HCT116 (cell line): Measurements from ENCODE around the gene CRAT. TPM values are rescaled to one million over a fixed set of nuclear protein-coding genes. Genes with fewer than 3 reads are reported as not detected.

Experiments
- ATAC-seq: fragments of 200-7000 bp; cut with Tn5 transposase; 2 replicates; pipeline ENCODE4 v1.9.1; 2020; ENCODE audit warnings: mild to moderate bottlenecking, moderate library complexity
- Bru-seq: library from RNA; stranded (reverse); fragments of 400-500 nt; gene quantifications from one replicate; lab custom pipeline; 2021; lab: Mats Ljungman, UMichigan
- BruChase-seq, 2 experiments: library from RNA; stranded (reverse); fragments of 400-500 nt; gene quantifications; one replicate each; lab custom pipeline; 2021; lab: Mats Ljungman, UMichigan
- BruUV-seq: library from RNA; stranded (reverse); fragments of 400-500 nt; replicated peaks from 2 replicates; lab custom pipeline; 2021; lab: Mats Ljungman, UMichigan
- CTCF ChIA-PET: fragments of 300-600 bp; sonication (Branson Sonifier 250); formaldehyde crosslinking; loops from one replicate; lab custom pipeline; 2021; ENCODE audit warnings: antibody characterized with exemption; lab: Charles Lee
- POLR2A ChIA-PET: fragments of 300-600, 350-600 bp; sonication (Branson Sonifier 250); formaldehyde crosslinking; loops from one replicate; lab custom pipeline; 2021; ENCODE audit warnings: antibody characterized with exemption; lab: Charles Lee
- RAD21 ChIA-PET, 2 experiments: fragments of 300-600 bp; sonication (Branson Sonifier 250); formaldehyde crosslinking; loops; one replicate each; lab custom pipeline; 2023; ENCODE audit warnings: low total read pairs in 2 of 2; ENCODE audit not compliant: uncharacterized antibody in 2 of 2, unreplicated experiment in 2 of 2, low non-redundant PET in 1 of 2; lab: Charles Lee
- DNase-seq: peaks from one replicate; pipeline ENCODE4 v3.0.0-alpha.2; 2010; ENCODE audit warnings: low read depth, low spot score
- H2AFZ ChIP-seq: fragments of 200-600 bp; shearing (Covaris generic), sonication (generic); 2 replicates; pipeline ENCODE4 v1.6.1; 2017; ENCODE audit warnings: low read depth, mixed run types, mixed read lengths, antibody characterized with exemption, low read length; ENCODE audit not compliant: poor library complexity, severe bottlenecking
- H3K27ac ChIP-seq: 2 replicates; pipeline ENCODE4 v1.5.1; 2012; ENCODE audit warnings: low read depth, low read length
- H3K27me3 ChIP-seq: fragments of 200-600 bp; sonication (generic); 2 replicates; pipeline ENCODE4 v1.6.1; 2016; ENCODE audit warnings: mixed run types, low read length, mixed read lengths; ENCODE audit not compliant: insufficient read depth
- H3K36me3 ChIP-seq, 2 experiments: fragments of 200-500 bp in 1 of 2; fragments of 200-600 bp in 1 of 2; sonication (Bioruptor generic) in 1 of 2; sonication (generic) in 1 of 2; 2 replicates each; pipeline versions ENCODE4 v1.5.1 to v1.6.1; 2014 to 2016; ENCODE audit warnings: low read length in 2 of 2, inconsistent platforms in 1 of 2, mixed read lengths in 1 of 2, mixed run types in 1 of 2; ENCODE audit not compliant: insufficient read depth in 2 of 2, control insufficient read depth in 1 of 2
- H3K4me1 ChIP-seq, 2 experiments: fragments of 200-600 bp in 1 of 2; sonication (generic) in 1 of 2; 2 replicates each; pipeline versions ENCODE4 v1.5.1 to v1.6.1; 2012 to 2017; ENCODE audit warnings: low read length in 2 of 2, inconsistent platforms in 1 of 2, mild to moderate bottlenecking in 1 of 2, mixed read lengths in 1 of 2, mixed run types in 1 of 2, moderate library complexity in 1 of 2; ENCODE audit not compliant: insufficient read depth in 2 of 2, control insufficient read depth in 1 of 2
- H3K4me2 ChIP-seq: fragments of 200-600 bp; sonication (generic); 2 replicates; pipeline ENCODE4 v1.6.1; 2017; ENCODE audit warnings: mixed run types, low read length, mixed read lengths
- H3K4me3 ChIP-seq, 2 experiments: fragments of 200-600 bp in 1 of 2; sonication (generic) in 1 of 2; replicated peaks in 1 of 2; 2 replicates each; pipeline ENCODE4 v1.5.1; 2011 to 2016; ENCODE audit warnings: low read length in 2 of 2, control low read depth in 1 of 2, low read depth in 1 of 2, mild to moderate bottlenecking in 1 of 2, mixed read lengths in 1 of 2, mixed run types in 1 of 2
- H3K79me2 ChIP-seq: fragments of 200-600 bp; sonication (generic); 2 replicates; pipeline ENCODE4 v1.6.1; 2017; ENCODE audit warnings: mild to moderate bottlenecking, mixed run types, low read length, moderate library complexity, mixed read lengths; ENCODE audit not compliant: insufficient read depth
- H3K9ac ChIP-seq: fragments of 200-600 bp; sonication (generic); 2 replicates; pipeline ENCODE4 v1.6.1; 2016; ENCODE audit warnings: low read length, mixed read lengths
- H3K9me2 ChIP-seq: fragments of 200-600 bp; sonication (generic), shearing (Covaris generic); 2 replicates; pipeline ENCODE4 v1.6.1; 2017; ENCODE audit warnings: mixed run types, mild to moderate bottlenecking, moderate library complexity; ENCODE audit not compliant: insufficient read depth
- H3K9me3 ChIP-seq, 2 experiments: fragments of 200-500 bp in 1 of 2; fragments of 200-600 bp in 1 of 2; sonication (Bioruptor generic) in 1 of 2; sonication (generic) in 1 of 2; 2 replicates each; pipeline ENCODE4 v1.6.1; 2014 to 2017; ENCODE audit warnings: low read length in 2 of 2, mixed read lengths in 2 of 2, inconsistent platforms in 1 of 2, low read depth in 1 of 2, mild to moderate bottlenecking in 1 of 2, mixed run types in 1 of 2, moderate library complexity in 1 of 2; ENCODE audit not compliant: control insufficient read depth in 1 of 2, insufficient read depth in 1 of 2
- H4K20me1 ChIP-seq: fragments of 200-600 bp; sonication (generic), shearing (Covaris generic); 2 replicates; pipeline ENCODE4 v1.6.1; 2017; ENCODE audit warnings: mixed run types, mild to moderate bottlenecking, moderate library complexity; ENCODE audit not compliant: insufficient read depth
- CBX3 ChIP-seq: IDR thresholded peaks from 2 replicates; pipeline ENCODE4 v1.6.1; 2012; ENCODE audit warnings: low read depth
- CEBPB ChIP-seq: IDR thresholded peaks from 2 replicates; pipeline ENCODE4 v1.6.1; 2012; ENCODE audit warnings: low read depth
- CTCF ChIP-seq, 3 experiments: fragments of 200-600 bp in 1 of 3; sonication (generic) in 1 of 3; IDR thresholded peaks in 2 of 3; conservative IDR thresholded peaks in 1 of 3; 2 replicates each; pipeline ENCODE4 v1.5.1; 2012 to 2017; ENCODE audit warnings: low read depth in 2 of 3, low read length in 2 of 3, antibody characterized with exemption in 1 of 3, borderline replicate concordance in 1 of 3, control low read depth in 1 of 3, mild to moderate bottlenecking in 1 of 3, mixed read lengths in 1 of 3, mixed run types in 1 of 3, moderate library complexity in 1 of 3; ENCODE audit not compliant: insufficient read depth in 1 of 3
- ELF1 ChIP-seq: IDR thresholded peaks from 2 replicates; pipeline ENCODE4 v1.6.1; 2012; ENCODE audit warnings: low read depth, borderline replicate concordance
- EZH2phosphoT487 ChIP-seq: fragments of 200-600 bp; IDR thresholded peaks from 2 replicates; pipeline ENCODE4 v1.6.1; 2018; ENCODE audit warnings: antibody characterized with exemption, borderline replicate concordance
- FOSL1 ChIP-seq: IDR thresholded peaks from 2 replicates; pipeline ENCODE4 v1.6.1; 2012; ENCODE audit warnings: low read depth
- JUND ChIP-seq: IDR thresholded peaks from 2 replicates; pipeline ENCODE4 v1.6.1; 2012
- POLR2A ChIP-seq: IDR thresholded peaks from 2 replicates; pipeline ENCODE4 v1.7.0; 2011; ENCODE audit warnings: borderline replicate concordance; ENCODE audit not compliant: insufficient read depth, insufficient read length; ENCODE audit errors: extremely low read depth
- POLR2AphosphoS5 ChIP-seq: IDR thresholded peaks from 2 replicates; pipeline ENCODE4 v1.6.1; 2011; ENCODE audit warnings: mild to moderate bottlenecking, low read depth, low read length, moderate library complexity
- RAD21 ChIP-seq: IDR thresholded peaks from 2 replicates; pipeline ENCODE4 v1.6.1; 2012; ENCODE audit warnings: low read depth, mild to moderate bottlenecking
- REST ChIP-seq: IDR thresholded peaks from 2 replicates; pipeline ENCODE4 v1.6.1; 2012; ENCODE audit warnings: low read depth
- TCF7L2 ChIP-seq: IDR thresholded peaks from 2 replicates; pipeline ENCODE4 v1.7.0; 2011; ENCODE audit warnings: borderline replicate concordance, inconsistent platforms; ENCODE audit not compliant: insufficient read depth, insufficient read length; ENCODE audit errors: extremely low read depth
- YY1 ChIP-seq: IDR thresholded peaks from 2 replicates; pipeline ENCODE4 v1.6.1; 2011; ENCODE audit warnings: low read length, low read depth, moderate library complexity, mild to moderate bottlenecking; ENCODE audit not compliant: insufficient replicate concordance; ENCODE audit errors: extremely low read depth
- ZFX ChIP-seq: fragments of 450-650 bp; IDR thresholded peaks from 2 replicates; pipeline ENCODE4 v1.6.1; 2017
- ZNF274 ChIP-seq: fragments of 200-500 bp; sonication (Bioruptor generic); IDR thresholded peaks from 2 replicates; pipeline ENCODE4 v1.6.1; 2014; ENCODE audit warnings: mild to moderate bottlenecking, low read depth, low read length, inconsistent platforms
- intact Hi-C: fragments of 100-400 bp; cut with micrococcal nuclease; formaldehyde crosslinking; loops from 2 replicates; pipeline ENCODE4 v1.10.0; 2022
- long read RNA-seq: library from polyadenylated mRNA; unstranded; transcript quantifications from one replicate; pipeline ENCODE4 v2.0.0, GENCODE V29; 2021; ENCODE audit not compliant: unreplicated experiment
- polyA plus RNA-seq: library from polyadenylated mRNA; unstranded; fragments of >200 nt; gene quantifications from 2 replicates; pipeline ENCODE4 v1.2.1, GENCODE V29; 2012; ENCODE audit warnings: missing spikeins
- total RNA-seq: library from RNA; stranded (reverse); gene quantifications from one replicate; pipeline ENCODE4 v1.2.1, GENCODE V29; 2021; ENCODE audit not compliant: unreplicated experiment
- TF ChIP-seq, protein P1 (sequence below): IDR thresholded peaks from 2 replicates; pipeline ENCODE4 v1.6.1; 2012

CRAT gene
- total RNA-seq = 29.0 TPM
- polyA plus RNA-seq = 29.3 and 32.2 TPM in 2 replicates
- percentile 47 among the genes with signal in this experiment for Bru-seq, nascent RNA
- percentile 61 among the genes with signal in this experiment for BruChase-seq, experiment 1, labeled RNA remaining after a 6-hour chase
- percentile 56 among the genes with signal in this experiment for BruChase-seq, experiment 2, labeled RNA remaining after a 2-hour chase
- long read RNA-seq, transcript CRAT-207 (15 exons, 2,253 nt) = minor isoform, 9 of 54 reads
- long read RNA-seq, transcript CRAT-201 (14 exons, 2,763 nt) = major isoform, 21 of 54 reads
- long read RNA-seq, partial matches to known transcripts = 11 of 54 reads
- long read RNA-seq, other reads (novel, unspliced or antisense) = 12 of 54 reads

DNA sequence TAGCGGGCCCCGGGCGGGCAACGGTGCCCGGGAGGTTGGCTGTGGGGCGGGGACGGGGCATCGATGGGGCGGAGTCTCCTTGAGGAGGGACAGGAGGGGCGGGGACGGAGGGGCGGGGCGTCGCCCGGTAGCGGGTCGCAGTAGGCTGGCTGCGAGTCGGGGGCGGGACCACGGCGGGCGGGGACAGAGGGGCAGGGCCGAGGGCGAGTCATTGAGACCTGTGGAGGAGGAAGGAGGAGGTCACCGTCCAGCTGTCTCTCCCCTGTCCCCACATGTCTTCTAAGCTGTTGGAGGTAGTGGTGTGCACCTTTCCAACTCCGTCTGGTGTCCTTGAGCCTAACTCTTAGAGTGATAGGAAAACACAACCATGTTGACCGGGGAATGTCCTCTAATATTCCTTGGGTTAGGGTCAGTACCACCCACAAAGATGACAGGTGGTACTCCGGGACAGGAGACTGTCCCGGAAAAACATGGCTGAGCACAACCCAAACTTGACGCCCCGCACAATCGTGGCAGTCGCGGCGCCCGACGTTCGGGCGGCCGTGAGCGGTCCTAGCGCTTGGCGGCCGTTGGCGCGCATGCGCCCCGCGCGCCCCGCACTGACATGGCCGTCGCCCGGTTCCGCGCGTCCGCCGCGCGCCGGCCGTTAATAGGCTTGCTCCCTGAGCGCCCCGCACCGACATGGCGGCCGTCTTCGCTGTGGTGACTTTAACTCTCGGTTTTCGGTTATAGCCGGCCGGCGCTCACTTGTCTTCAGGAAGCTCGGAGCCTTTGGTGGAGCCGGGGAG is at the start of gene CRAT, which contains the start of gene PTPA:
CRAT (minus strand) TSS at position 54 of the 788 bp plus-strand sequence. CDS start 284 bp downstream, outside the sequence.
PTPA (plus strand) TSS at position 676 of the 788 bp plus-strand sequence. CDS start 186 bp downstream, outside the sequence.
- Histone ChIP-seq H3K79me2 (peaks cover 43% of the 10 kb centered on the region), H3K9me2 (no peaks in the 10 kb centered on the region), H3K4me1 (peaks cover 23 to 48% of the 10 kb centered on the region in 2 experiments), H2AFZ (no peak within 1 kb of the TSS), H3K4me3 (peak within 1 kb of the TSS; percentile 73 to 90), H4K20me1 (no peaks in the 10 kb centered on the region), H3K4me2 (peak within 1 kb of the TSS; percentile 89), H3K27ac (peak within 1 kb of the TSS; percentile 97), H3K9ac (peak within 1 kb of the TSS; percentile 86), H3K9me3 (no peaks in the 10 kb centered on the region), H3K27me3 (no peaks in the 10 kb centered on the region), H3K36me3 (no peaks in the 10 kb centered on the region)
- BruUV-seq = no TSS peak
- ChIA-PET RAD21 (interaction anchor here in 1 of 2 experiments (0.7 kb wide), 1 partner anchor 61 kb away, joined by 5 read pairs; no protein-coding TSS in a partner anchor), CTCF (interaction anchor here (0.6 kb wide), 2 partner anchors 34 to 242 kb away, joined by 3 read pairs; no protein-coding TSS in a partner anchor), POLR2A (interaction anchor here (0.6 to 1.8 kb wide), 3 partner anchors 29 to 349 kb away, joined by 3 to 4 read pairs (median 3); no protein-coding TSS in a partner anchor)
- peak; percentile 86 for DNase-seq
- ATAC-seq = peak; percentile 85
- intact Hi-C loops = no loop called here
- TF ChIP-seq CBX3 (no peak), FOSL1 (no peak), EZH2phosphoT487 (no peak), YY1 (peak; percentile 98), RAD21 (no peak), POLR2A (peak; percentile 91), CTCF (IDR thresholded peaks at IDR 0.05 in 2 of 3, conservative IDR thresholded peaks at IDR 0.05 in 1 of 3; ENCODE audit: borderline replicate concordance in 1 of 3, insufficient read depth in 1 of 3, low read depth in 2 of 3, low read length in 2 of 3) (no peak), ZFX (no peak), POLR2AphosphoS5 (peak; percentile 99), JUND (no peak), REST (no peak), ELF1 (no peak), ZNF274 (no peak), TCF7L2 (no peak), CEBPB (no peak)
- TF ChIP-seq, protein P1, sequence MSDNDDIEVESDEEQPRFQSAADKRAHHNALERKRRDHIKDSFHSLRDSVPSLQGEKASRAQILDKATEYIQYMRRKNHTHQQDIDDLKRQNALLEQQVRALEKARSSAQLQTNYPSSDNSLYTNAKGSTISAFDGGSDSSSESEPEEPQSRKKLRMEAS = no peak
